KMS-11 (cell line): Measurements from ENCODE around the gene TULP4.
"Not testable (repeated sequence)": the region's sequence is repeated elsewhere in the genome, so short reads cannot be mapped to it uniquely, and the experiment has no call there.

Experiments
- H2AFZ ChIP-seq: fragments of 200-600 bp; sonication (generic); 2 replicates; pipeline ENCODE4 v1.6.1; 2016; ENCODE audit warnings: antibody characterized with exemption, mixed run types, low read depth
- H3K27ac ChIP-seq: fragments of 200-600 bp; sonication (generic); 2 replicates; pipeline ENCODE4 v1.6.1; 2016; ENCODE audit warnings: mild to moderate bottlenecking, mixed run types
- H3K27me3 ChIP-seq: fragments of 200-600 bp; sonication (generic); 2 replicates; pipeline ENCODE4 v1.6.1; 2017; ENCODE audit warnings: mild to moderate bottlenecking, low read depth, mixed run types, moderate library complexity; ENCODE audit not compliant: insufficient read depth
- H3K36me3 ChIP-seq: fragments of 200-600 bp; sonication (generic); 2 replicates; pipeline ENCODE4 v1.6.1; 2017; ENCODE audit warnings: mild to moderate bottlenecking, mixed run types; ENCODE audit not compliant: insufficient read depth
- H3K4me1 ChIP-seq: fragments of 200-600 bp; sonication (generic); 2 replicates; pipeline ENCODE4 v1.6.1; 2016; ENCODE audit warnings: mild to moderate bottlenecking, low read depth, mixed run types; ENCODE audit not compliant: poor library complexity, severe bottlenecking
- H3K4me2 ChIP-seq: fragments of 200-600 bp; sonication (generic); 2 replicates; pipeline ENCODE4 v1.7.0; 2016; ENCODE audit warnings: mild to moderate bottlenecking, mixed run types
- H3K4me3 ChIP-seq: fragments of 200-600 bp; sonication (generic); IDR thresholded peaks from 2 replicates; pipeline ENCODE4 v1.6.1; 2017; ENCODE audit warnings: low read depth, low read length, mixed read lengths; ENCODE audit not compliant: insufficient read depth
- H3K79me2 ChIP-seq: fragments of 200-600 bp; sonication (generic); 2 replicates; pipeline ENCODE4 v1.6.1; 2016; ENCODE audit warnings: low read depth, mixed run types; ENCODE audit not compliant: insufficient read depth
- H3K9ac ChIP-seq: fragments of 200-600 bp; sonication (generic); 2 replicates; pipeline ENCODE4 v1.6.1; 2016; ENCODE audit warnings: mild to moderate bottlenecking, mixed run types
- H4K20me1 ChIP-seq: fragments of 200-600 bp; sonication (generic); 2 replicates; pipeline ENCODE4 v1.6.1; 2016; ENCODE audit warnings: mild to moderate bottlenecking, mixed run types; ENCODE audit not compliant: insufficient read depth
- CTCF ChIP-seq: fragments of 200-600 bp; sonication (generic); conservative IDR thresholded peaks from 2 replicates; pipeline ENCODE4 v1.6.1; 2017; ENCODE audit warnings: low read depth, mild to moderate bottlenecking, antibody characterized with exemption, low read length, moderate library complexity, mixed read lengths

Gene TULP4

GRCh38 chr6:158389193-158389919 is 77.1 kb downstream of the TULP4 start:
- Histone ChIP-seq H4K20me1 (no peaks in the 10 kb centered on the region), H3K79me2 (no peaks in the 10 kb centered on the region), H3K4me3 (no peak overlapping the region), H2AFZ (no peak overlapping the region), H3K36me3 (no peaks in the 10 kb centered on the region), H3K4me2 (no peak overlapping the region), H3K4me1 (no peaks in the 10 kb centered on the region), H3K27ac (no peak overlapping the region), H3K9ac (no peak overlapping the region), H3K27me3 (no peaks in the 10 kb centered on the region)
- TF ChIP-seq CTCF = no peak

GRCh38 chr6:158391276-158391675 is 79.0 kb downstream of the TULP4 start:
- no peaks in the 10 kb centered on the region for H3K79me2 ChIP-seq
- no peaks in the 10 kb centered on the region for H3K27me3 ChIP-seq
- TF ChIP-seq CTCF = no peak
- H3K9ac ChIP-seq = no peak overlapping the region
- no peak overlapping the region for H2AFZ ChIP-seq
- no peaks in the 10 kb centered on the region for H3K4me1 ChIP-seq
- H4K20me1 ChIP-seq = no peaks in the 10 kb centered on the region
- no peak overlapping the region for H3K27ac ChIP-seq
- H3K36me3 ChIP-seq = no peaks in the 10 kb centered on the region
- H3K4me2 ChIP-seq = no peak overlapping the region
- H3K4me3 ChIP-seq = no peak overlapping the region

- H3K79me2 ChIP-seq, H3K36me3 ChIP-seq, H3K27ac ChIP-seq, H3K9ac ChIP-seq, H3K4me2 ChIP-seq, H3K4me3 ChIP-seq, H2AFZ ChIP-seq, H3K4me1 ChIP-seq, H4K20me1 ChIP-seq, H3K27me3 ChIP-seq: not testable (repeated sequence)
Measured at GRCh38 chr6:158391977-158392376, 79.7 kb downstream of the TULP4 start.

- no peak overlapping the region for H3K27ac ChIP-seq
- no peak for TF ChIP-seq CTCF
- no peak overlapping the region for H3K4me3 ChIP-seq
- H3K9ac ChIP-seq = no peak overlapping the region
- no peaks in the 10 kb centered on the region for H3K27me3 ChIP-seq
- H3K4me2 ChIP-seq = no peak overlapping the region
- H3K79me2 ChIP-seq = no peaks in the 10 kb centered on the region
- H3K4me1 ChIP-seq = no peaks in the 10 kb centered on the region
- H4K20me1 ChIP-seq = no peaks in the 10 kb centered on the region
- H2AFZ ChIP-seq = no peak overlapping the region
- H3K36me3 ChIP-seq = no peaks in the 10 kb centered on the region
Measured at GRCh38 chr6:158396136-158396535, 83.9 kb downstream of the TULP4 start.

- H3K4me2 ChIP-seq = no peak overlapping the region
- H3K9ac ChIP-seq = no peak overlapping the region
- no peaks in the 10 kb centered on the region for H3K4me1 ChIP-seq
- H3K4me3 ChIP-seq = no peak overlapping the region
- H4K20me1 ChIP-seq = no peaks in the 10 kb centered on the region
- no peaks in the 10 kb centered on the region for H3K79me2 ChIP-seq
- no peaks in the 10 kb centered on the region for H3K27me3 ChIP-seq
- TF ChIP-seq CTCF = no peak
- H3K27ac ChIP-seq = no peak overlapping the region
- H3K36me3 ChIP-seq = no peaks in the 10 kb centered on the region
- no peak overlapping the region for H2AFZ ChIP-seq
Measured at GRCh38 chr6:158397578-158397977, 85.3 kb downstream of the TULP4 start.
